Body of pancreas (tissue), 4 donors: ENCODE results near the gene ATP6V1B1. TPM values are rescaled to one million over a fixed set of nuclear protein-coding genes. Genes with fewer than 3 reads are reported as not detected.

Experiments used
- ATAC-seq: fragments of 150-250 bp; one replicate; pipeline ENCODE4 v1.9.1; 2016
- DNase-seq, 4 donors: peaks; one replicate each; pipeline ENCODE4 v3.0.0-alpha.2; 2019
- H3K27ac ChIP-seq, 4 donors: fragments of 200-600 bp; sonication (generic); 1 replicate in 3 of 4; 2 replicates in 1 of 4; pipeline versions ENCODE4 v1.5.1 to v1.6.1; 2016 to 2019; ENCODE audit warnings: mild to moderate bottlenecking in 1 of 4, mixed read lengths in 1 of 4, moderate library complexity in 1 of 4
- H3K27me3 ChIP-seq, 2 donors: fragments of 200-600 bp; sonication (generic); one replicate each; pipeline ENCODE4 v1.6.0; 2016; ENCODE audit warnings: mild to moderate bottlenecking in 1 of 2
- H3K36me3 ChIP-seq, 2 donors: fragments of 200-600 bp; sonication (generic); replicated peaks in 1 of 2; 2 replicates each; pipeline ENCODE4 v1.5.1; 2016; ENCODE audit warnings: low read depth in 2 of 2; ENCODE audit not compliant: insufficient read depth in 1 of 2
- H3K4me1 ChIP-seq: fragments of 200-600 bp; sonication (generic); one replicate; pipeline ENCODE4 v1.6.0; 2016
- H3K4me3 ChIP-seq, 2 donors: fragments of 200-600 bp; sonication (generic); 1 replicate in 1 of 2; 2 replicates in 1 of 2; pipeline ENCODE4 v1.5.1; 2016 to 2019
- H3K9me3 ChIP-seq, 3 donors: fragments of 200-600 bp; sonication (generic); 1 replicate in 2 of 3; 2 replicates in 1 of 3; pipeline ENCODE4 v1.5.1; 2016
- CTCF ChIP-seq, 7 experiments: fragments of 450-650 bp in 4 of 7; fragments of 200-600 bp in 3 of 7; sonication (generic) in 3 of 7; IDR thresholded peaks; one replicate each; pipeline ENCODE4 v1.5.1; 2016 to 2019; ENCODE audit warnings: antibody characterized with exemption in 7 of 7
- POLR2A ChIP-seq, 3 donors: fragments of 450-650 bp; IDR thresholded peaks; one replicate each; pipeline ENCODE4 v1.6.1; 2016; ENCODE audit warnings: antibody characterized with exemption in 3 of 3, mild to moderate bottlenecking in 2 of 3
- WGBS, 2 donors: methylation state at CpG; one replicate each; pipeline ENCODE4 v1.1.5; 2017; 5-methylcytosine and 5-hydroxymethylcytosine counted together
- intact Hi-C: fragments of 100-400 bp; cut with DNase I; formaldehyde crosslinking; loops from one replicate; pipeline ENCODE4 v1.15.1; 2023
- total RNA-seq, 2 donors: library from RNA; depleted of rRNA; stranded (reverse); fragments of >200 nt; gene quantifications; one replicate each; pipeline ENCODE4 v1.1.0, GENCODE V29; 2016

The ATP6V1B1 gene
- total RNA-seq, 2 donors from 2014 or later = 9.9 to 17.9 TPM

DNA sequence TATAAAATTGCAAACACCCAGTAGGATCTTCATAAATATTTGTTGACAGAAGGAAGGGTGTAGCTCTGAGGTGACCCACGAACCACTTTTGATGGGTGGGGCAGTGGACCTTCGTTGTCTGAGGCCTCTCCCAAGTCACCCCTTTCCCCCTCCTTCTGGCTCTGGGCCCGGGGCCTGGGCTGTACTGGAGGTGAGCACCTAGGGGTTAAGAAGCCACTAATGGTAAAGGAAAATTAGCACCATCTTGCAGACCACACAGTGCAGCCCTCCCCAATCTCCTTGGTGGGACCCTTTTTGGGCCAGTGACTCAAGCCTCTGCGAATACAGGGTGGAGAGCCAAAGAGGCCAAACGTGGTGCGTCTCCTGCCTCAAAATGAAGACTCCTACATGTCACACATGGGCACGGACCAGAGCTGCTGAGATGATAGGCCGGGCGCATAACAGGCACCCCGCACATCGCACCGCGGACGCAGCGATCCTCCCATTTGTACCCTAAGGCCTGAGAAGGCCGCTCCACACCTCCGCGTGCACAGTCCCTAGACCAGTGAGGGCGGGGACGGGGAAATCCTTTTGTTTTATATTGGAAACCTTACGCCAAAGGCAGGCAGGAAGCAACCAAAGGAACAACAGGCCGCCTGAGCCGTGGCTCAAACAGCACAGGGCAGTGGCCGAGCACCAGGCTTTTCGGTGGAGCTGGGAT is 31.9 kb upstream of the ATP6V1B1 start:
- no peak for ATAC-seq

DNA sequence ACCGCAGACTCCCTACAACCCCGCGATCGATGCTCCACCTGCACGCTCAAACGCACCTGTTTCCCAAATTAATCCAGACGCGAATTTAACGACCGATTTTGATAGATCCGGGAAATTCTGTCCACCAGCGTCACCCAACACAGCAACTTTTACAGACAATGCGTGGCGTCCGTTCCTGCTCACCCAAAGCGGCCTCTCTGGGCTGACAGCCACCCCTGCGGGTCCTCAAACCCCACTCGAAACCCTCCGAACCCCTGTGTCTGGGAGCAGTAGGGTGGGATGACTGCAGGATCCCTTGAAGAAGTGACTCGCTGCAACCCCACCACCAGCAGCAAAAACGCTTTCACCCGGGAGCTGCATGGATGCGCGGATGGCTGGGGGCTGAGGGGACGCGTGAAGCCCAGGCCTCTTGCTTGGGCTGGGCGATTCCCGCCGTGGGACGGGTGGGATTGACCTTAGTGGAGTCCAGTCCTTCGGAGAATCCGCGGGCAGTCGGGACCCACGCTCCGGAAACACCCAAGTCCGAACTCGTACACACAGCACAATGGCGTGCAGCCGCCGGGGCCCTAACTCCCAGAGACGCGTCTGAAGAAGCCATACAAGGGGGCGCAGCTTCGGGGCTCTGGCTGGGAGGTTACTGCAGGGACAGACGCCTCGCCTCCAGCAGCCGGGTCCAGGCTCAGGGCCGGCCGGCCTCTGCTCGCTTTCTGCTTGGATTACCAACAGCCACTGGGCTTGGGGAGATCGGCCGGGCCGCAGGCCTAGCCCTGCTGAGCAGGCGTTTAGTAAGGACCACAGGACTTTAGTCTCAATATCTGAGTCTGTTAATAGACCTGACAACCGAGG is 31.1 kb upstream of the ATP6V1B1 start:
- Histone ChIP-seq H3K27me3 (no peaks in the 10 kb centered on the region), H3K36me3 (no peaks in the 10 kb centered on the region), H3K27ac (no peak overlapping the region), H3K9me3 (no peaks in the 10 kb centered on the region), H3K4me3 (no peak overlapping the region), H3K4me1 (peaks cover 25% of the 10 kb centered on the region)
- DNase-seq (no peak), ATAC-seq (no peak)
- TF ChIP-seq POLR2A (IDR thresholded peaks at IDR 0.05) (no peak), CTCF (IDR thresholded peaks at IDR 0.05) (no peak)
- intact Hi-C loops = no loop called here
- 54 to 84% methylated on average over 46 to 55 of the region's 56 CpGs for WGBS, 2 donors

More for the DNA sequence above, 31.9 kb upstream of the ATP6V1B1 start:
- H3K36me3 ChIP-seq = no peaks in the 10 kb centered on the region
- DNase-seq = no peak
- no peak overlapping the region for H3K27ac ChIP-seq
- H3K4me1 ChIP-seq = peaks cover 28% of the 10 kb centered on the region
- no peak overlapping the region for H3K4me3 ChIP-seq
- intact Hi-C loops = no loop called here
- no peak for TF ChIP-seq POLR2A (IDR thresholded peaks at IDR 0.05)
- no peak for TF ChIP-seq CTCF (IDR thresholded peaks at IDR 0.05)
- H3K27me3 ChIP-seq = no peaks in the 10 kb centered on the region
- no peaks in the 10 kb centered on the region for H3K9me3 ChIP-seq
- 69 to 73% methylated on average over 13 to 25 of the region's 25 CpGs for WGBS, 2 donors

GRCh38 chr2:70905443-70906421 is 30.0 kb upstream of the ATP6V1B1 start:
- H3K36me3 ChIP-seq = no peaks in the 10 kb centered on the region
- ATAC-seq = no peak
- TF ChIP-seq CTCF (IDR thresholded peaks at IDR 0.05) (no peak), POLR2A (IDR thresholded peaks at IDR 0.05) (no peak)
- intact Hi-C loops = no loop called here
- no peaks in the 10 kb centered on the region for H3K9me3 ChIP-seq
- WGBS, 2 donors = 72 to 88% methylated on average over 17 to 18 of the region's 18 CpGs
- H3K27me3 ChIP-seq = no peaks in the 10 kb centered on the region
- H3K27ac ChIP-seq = no peak overlapping the region
- no peak overlapping the region for H3K4me3 ChIP-seq
- peaks cover 15% of the 10 kb centered on the region for H3K4me1 ChIP-seq
- DNase-seq = no peak

- Histone ChIP-seq H3K4me1 (peaks cover 7% of the 10 kb centered on the region), H3K27me3 (no peaks in the 10 kb centered on the region), H3K27ac (no peak overlapping the region), H3K4me3 (no peak overlapping the region), H3K9me3 (no peaks in the 10 kb centered on the region), H3K36me3 (no peaks in the 10 kb centered on the region)
- no peak for DNase-seq
- no peak for TF ChIP-seq CTCF (IDR thresholded peaks at IDR 0.05)
- no peak for TF ChIP-seq POLR2A (IDR thresholded peaks at IDR 0.05)
- WGBS, 2 donors = 58 to 72% methylated on average over 16 of the region's 16 CpGs
- no peak for ATAC-seq
- intact Hi-C loops = no loop called here
Observed at GRCh38 chr2:70906439-70907005, 29.2 kb upstream of the ATP6V1B1 start.
